Measurements from ENCODE around the gene TRIM63. TPM values are rescaled to one million over a fixed set of nuclear protein-coding genes. Genes with fewer than 3 reads are reported as not detected.

Gene TRIM63
- total RNA-seq, 3 donors from 2014 or later = 0.22 TPM; not detected in 1

DNA sequence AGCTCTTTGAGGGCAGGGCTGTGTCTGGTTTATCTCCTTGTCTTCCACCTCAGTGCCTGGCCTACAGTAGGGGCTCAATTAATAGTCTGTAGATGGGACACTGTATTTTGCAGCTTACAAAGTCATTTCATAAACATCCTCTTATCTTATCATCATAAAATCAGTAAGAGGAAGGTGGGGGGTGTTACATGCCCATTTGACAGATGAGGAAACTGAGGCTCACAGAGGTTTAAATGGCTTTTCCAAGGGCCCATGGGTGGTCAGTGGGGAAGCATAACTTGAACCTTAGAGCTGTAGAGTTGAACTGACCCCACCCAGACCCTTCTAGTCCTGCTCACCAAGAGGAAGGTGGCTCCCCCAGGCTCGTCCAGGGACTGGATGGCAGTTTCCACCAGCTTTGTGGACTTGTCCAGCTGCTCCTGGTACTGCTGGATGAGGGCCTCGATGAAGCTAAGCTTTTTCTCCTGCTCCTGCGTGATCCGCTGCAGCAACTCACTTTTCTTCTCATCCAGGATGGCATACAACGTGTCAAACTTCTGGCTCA is 9.3 kb downstream of the TRIM63 start:
- Histone ChIP-seq H3K4me1 (ENCODE audit: low read depth) (no peaks in the 10 kb centered on the region), H3K9me3 (no peaks in the 10 kb centered on the region), H3K36me3 (ENCODE audit: low read depth) (no peaks in the 10 kb centered on the region), H3K4me3 (no peak overlapping the region)
- ATAC-seq (no peak), DNase-seq (no peak)
- intact Hi-C loops (cut with DNase I, micrococcal nuclease) = no loop called here
- TF ChIP-seq, protein P1, sequence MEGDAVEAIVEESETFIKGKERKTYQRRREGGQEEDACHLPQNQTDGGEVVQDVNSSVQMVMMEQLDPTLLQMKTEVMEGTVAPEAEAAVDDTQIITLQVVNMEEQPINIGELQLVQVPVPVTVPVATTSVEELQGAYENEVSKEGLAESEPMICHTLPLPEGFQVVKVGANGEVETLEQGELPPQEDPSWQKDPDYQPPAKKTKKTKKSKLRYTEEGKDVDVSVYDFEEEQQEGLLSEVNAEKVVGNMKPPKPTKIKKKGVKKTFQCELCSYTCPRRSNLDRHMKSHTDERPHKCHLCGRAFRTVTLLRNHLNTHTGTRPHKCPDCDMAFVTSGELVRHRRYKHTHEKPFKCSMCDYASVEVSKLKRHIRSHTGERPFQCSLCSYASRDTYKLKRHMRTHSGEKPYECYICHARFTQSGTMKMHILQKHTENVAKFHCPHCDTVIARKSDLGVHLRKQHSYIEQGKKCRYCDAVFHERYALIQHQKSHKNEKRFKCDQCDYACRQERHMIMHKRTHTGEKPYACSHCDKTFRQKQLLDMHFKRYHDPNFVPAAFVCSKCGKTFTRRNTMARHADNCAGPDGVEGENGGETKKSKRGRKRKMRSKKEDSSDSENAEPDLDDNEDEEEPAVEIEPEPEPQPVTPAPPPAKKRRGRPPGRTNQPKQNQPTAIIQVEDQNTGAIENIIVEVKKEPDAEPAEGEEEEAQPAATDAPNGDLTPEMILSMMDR (IDR thresholded peaks at IDR 0.05) = no peak

DNA sequence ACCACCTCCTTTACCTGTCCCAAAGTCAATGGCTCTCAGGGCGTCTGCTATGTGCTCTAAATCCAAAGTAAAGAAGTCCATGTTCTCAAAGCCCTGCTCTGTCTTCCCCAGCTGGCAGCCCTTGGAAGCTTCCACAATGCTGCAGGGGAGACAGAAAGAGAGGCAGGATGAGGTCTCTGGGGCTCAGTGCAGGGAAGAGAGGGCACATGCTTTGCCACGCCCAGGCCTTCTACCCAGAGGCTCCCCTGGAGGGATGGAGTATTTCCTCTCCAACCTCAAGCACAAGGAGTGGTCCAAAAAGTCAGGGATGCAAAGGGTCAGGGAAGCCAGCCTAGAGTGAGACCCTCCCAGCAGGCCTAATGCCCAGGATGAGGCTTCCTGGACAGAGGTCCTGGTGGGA is 10.2 kb downstream of the TRIM63 start:
- ATAC-seq (no peak), DNase-seq (no peak)
- intact Hi-C loops (cut with DNase I, micrococcal nuclease) = no loop called here
- Histone ChIP-seq H3K9me3 (no peaks in the 10 kb centered on the region), H3K4me1 (ENCODE audit: low read depth) (no peaks in the 10 kb centered on the region), H3K4me3 (no peak overlapping the region), H3K36me3 (ENCODE audit: low read depth) (no peaks in the 10 kb centered on the region)
- TF ChIP-seq, protein P1 (IDR thresholded peaks at IDR 0.05) = no peak

- TF ChIP-seq, protein P1 (IDR thresholded peaks at IDR 0.05) = no peak
- no peaks in the 10 kb centered on the region for H3K36me3 ChIP-seq (ENCODE audit: low read depth)
- H3K4me1 ChIP-seq (ENCODE audit: low read depth) = no peaks in the 10 kb centered on the region
- DNase-seq (no peak), ATAC-seq (no peak)
- intact Hi-C loops (cut with DNase I, micrococcal nuclease) = no loop called here
- no peaks in the 10 kb centered on the region for H3K9me3 ChIP-seq
- H3K4me3 ChIP-seq = no peak overlapping the region
These were observed 12.4 kb downstream of the TRIM63 start for GRCh38 chr1:26055041-26055440.

DNA sequence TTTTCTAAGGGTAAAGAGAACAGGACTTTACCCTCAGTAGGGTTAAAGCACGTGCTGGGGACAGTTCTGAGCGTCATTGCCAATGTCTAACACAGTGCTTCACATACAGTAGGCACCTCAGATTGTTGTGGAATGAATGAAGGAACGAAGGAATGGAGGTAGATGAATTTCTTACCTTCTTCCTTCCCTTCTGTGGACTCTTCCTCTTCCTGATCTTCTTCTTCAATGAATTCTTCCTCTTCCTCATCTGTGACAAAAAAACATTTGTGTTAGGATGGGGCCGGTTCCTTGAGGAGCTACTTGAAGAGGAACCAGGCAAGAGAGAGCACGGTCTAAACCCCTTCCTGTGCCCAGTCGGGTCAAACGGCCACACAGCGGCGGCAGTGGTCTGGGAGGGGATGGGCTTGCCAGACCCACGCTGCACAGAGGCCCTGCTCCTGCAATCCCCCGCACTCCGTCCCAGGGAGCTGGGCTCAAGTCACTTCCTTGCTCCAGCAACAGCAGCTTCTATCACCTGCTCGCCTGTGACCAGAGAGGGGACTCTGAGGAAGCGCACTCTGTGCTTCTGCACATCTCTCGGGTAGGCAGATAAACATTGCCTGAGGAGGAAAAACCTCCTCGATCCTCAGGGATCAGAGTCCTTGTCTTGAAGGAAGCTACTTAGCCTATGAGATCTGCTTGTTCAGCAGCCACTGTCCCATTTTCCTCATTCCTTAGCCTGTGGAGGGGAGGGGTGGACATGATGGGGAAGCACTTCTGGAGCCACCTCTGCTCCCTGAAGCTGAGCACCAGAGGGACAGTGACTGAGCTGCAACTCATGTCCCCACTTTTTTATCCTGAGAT is 13.5 kb downstream of the TRIM63 start:
- intact Hi-C loops (cut with DNase I, micrococcal nuclease) = no loop called here
- H3K4me1 ChIP-seq (ENCODE audit: low read depth) = peaks cover 7% of the 10 kb centered on the region
- ATAC-seq (no peak), DNase-seq (no peak)
- TF ChIP-seq, protein P1 (IDR thresholded peaks at IDR 0.05) = no peak
- no peak overlapping the region for H3K4me3 ChIP-seq
- H3K9me3 ChIP-seq = no peaks in the 10 kb centered on the region
- no peaks in the 10 kb centered on the region for H3K36me3 ChIP-seq (ENCODE audit: low read depth)

DNA sequence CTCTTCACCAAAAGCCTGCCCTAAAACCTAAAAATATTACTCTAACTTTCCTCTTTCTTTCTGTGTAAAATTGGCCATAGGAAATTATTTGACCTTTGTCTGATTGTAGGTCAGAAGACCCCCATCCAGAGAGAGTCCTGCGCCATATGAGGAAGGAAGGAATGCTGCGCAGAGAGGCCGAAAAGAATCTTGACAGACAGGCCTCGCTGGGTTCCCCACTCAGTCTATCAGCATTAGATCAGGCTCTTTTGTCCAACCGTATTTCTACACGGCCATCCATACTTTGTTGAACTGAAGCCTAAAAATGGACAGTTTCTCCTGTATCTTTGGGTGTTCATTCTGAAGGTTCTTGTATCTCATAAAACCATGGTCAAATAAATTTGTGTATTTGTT is 17.2 kb downstream of the TRIM63 start:
- no peak for ATAC-seq
- H3K9me3 ChIP-seq = no peaks in the 10 kb centered on the region
- DNase-seq = no peak
- TF ChIP-seq, protein P1 (IDR thresholded peaks at IDR 0.05) = no peak
- peaks cover 20% of the 10 kb centered on the region for H3K4me1 ChIP-seq (ENCODE audit: low read depth)
- H3K36me3 ChIP-seq (ENCODE audit: low read depth) = no peaks in the 10 kb centered on the region
- intact Hi-C loops (cut with DNase I, micrococcal nuclease) = no loop called here
- no peak overlapping the region for H3K4me3 ChIP-seq
